Breast epithelium (tissue), 4 donors: ENCODE results near the gene OR1A2. TPM values are rescaled to one million over a fixed set of nuclear protein-coding genes. Genes with fewer than 3 reads are reported as not detected.
"Not testable (repeated sequence)": the region's sequence is repeated elsewhere in the genome, so short reads cannot be mapped to it uniquely, and the experiment has no call there.

ENCODE experiments used
- DNase-seq, 2 donors: peaks; one replicate each; pipeline ENCODE4 v3.0.0-alpha.2; 2019; ENCODE audit warnings: low spot score in 2 of 2
- H3K27ac ChIP-seq, 2 donors: fragments of 200-600 bp; sonication (generic) in 1 of 2; one replicate each; pipeline ENCODE4 v1.5.1; 2016 to 2019; ENCODE audit warnings: mild to moderate bottlenecking in 1 of 2
- H3K27me3 ChIP-seq, 2 donors: fragments of 200-600 bp; sonication (generic) in 1 of 2; one replicate each; pipeline versions ENCODE4 v1.5.1 to v1.6.0; 2017 to 2019; ENCODE audit warnings: control low read depth in 1 of 2, mild to moderate bottlenecking in 1 of 2
- H3K36me3 ChIP-seq: fragments of 200-600 bp; one replicate; pipeline ENCODE4 v1.5.1; 2019
- H3K4me1 ChIP-seq, 2 donors: fragments of 200-600 bp; sonication (generic); one replicate each; pipeline ENCODE4 v1.5.1; 2016 to 2019; ENCODE audit warnings: control low read depth in 1 of 2
- H3K4me3 ChIP-seq, 3 donors: fragments of 200-600 bp; sonication (generic); 1 replicate in 2 of 3; 2 replicates in 1 of 3; pipeline ENCODE4 v1.5.1; 2016 to 2019; ENCODE audit warnings: mild to moderate bottlenecking in 3 of 3, moderate library complexity in 2 of 3
- H3K9me3 ChIP-seq, 2 donors: fragments of 200-600 bp; sonication (generic) in 1 of 2; one replicate each; pipeline ENCODE4 v1.5.1; 2016 to 2019; ENCODE audit warnings: control low read depth in 1 of 2
- intact Hi-C: fragments of 100-400 bp; cut with DNase I; formaldehyde crosslinking; loops from one replicate; pipeline ENCODE4 v1.15.1; 2023; ENCODE audit warnings: low total_unique reads
- total RNA-seq, 3 donors: library from RNA; depleted of rRNA; stranded (reverse); fragments of >200 nt; gene quantifications; one replicate each; pipeline ENCODE4 v1.1.0, GENCODE V29; 2016

OR1A2 gene
- total RNA-seq, 3 donors from 2014 or later = not detected

GRCh38 chr17:3238685-3239084 is 41.4 kb downstream of the OR1A2 start:
- DNase-seq, intact Hi-C loops: not testable (repeated sequence)

DNA sequence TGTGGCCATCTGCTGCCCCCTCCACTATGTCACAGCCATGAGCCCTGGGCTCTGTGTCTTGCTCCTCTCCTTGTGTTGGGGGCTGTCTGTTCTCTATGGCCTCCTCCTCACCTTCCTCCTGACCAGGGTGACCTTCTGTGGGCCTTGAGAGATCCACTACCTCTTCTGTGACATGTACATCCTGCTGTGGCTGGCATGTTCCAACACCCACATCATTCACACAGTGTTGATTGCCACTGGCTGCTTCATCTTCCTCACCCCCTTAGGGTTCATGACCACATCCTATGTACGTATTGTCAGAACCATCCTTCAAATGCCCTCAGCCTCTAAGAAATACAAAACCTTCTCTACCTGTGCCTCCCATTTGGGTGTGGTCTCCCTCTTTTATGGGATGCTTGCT is 43.7 kb downstream of the OR1A2 start:
- DNase-seq, H3K4me3 ChIP-seq, H3K27me3 ChIP-seq, H3K27ac ChIP-seq, H3K36me3 ChIP-seq, H3K4me1 ChIP-seq, intact Hi-C loops, H3K9me3 ChIP-seq: not testable (repeated sequence)

More at GRCh38 chr17:3238685-3239084, 41.4 kb downstream of the OR1A2 start:
- H3K36me3 ChIP-seq, H3K4me3 ChIP-seq, H3K4me1 ChIP-seq, H3K9me3 ChIP-seq, H3K27ac ChIP-seq, H3K27me3 ChIP-seq: not testable (repeated sequence)

DNA sequence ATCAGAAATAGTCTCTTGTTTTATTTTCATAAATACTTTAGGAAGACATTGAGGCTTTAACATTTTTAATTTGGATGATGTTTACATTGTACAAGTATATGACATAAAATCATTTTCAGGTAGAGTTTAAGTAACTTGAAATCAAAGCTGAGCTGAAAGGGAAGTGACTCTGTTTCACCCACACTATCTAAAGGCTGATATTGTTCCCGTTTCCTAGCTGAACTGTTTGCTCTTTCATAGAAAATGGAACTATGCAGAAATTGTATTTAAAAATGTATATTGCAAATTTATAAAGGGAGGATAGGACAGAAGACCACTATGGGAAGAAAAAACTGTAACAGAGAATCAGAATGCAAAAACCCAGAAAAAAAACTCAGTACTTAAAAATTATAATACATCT is 47.5 kb downstream of the OR1A2 start:
- H3K27ac ChIP-seq, H3K27me3 ChIP-seq, H3K9me3 ChIP-seq, intact Hi-C loops, DNase-seq, H3K4me3 ChIP-seq, H3K4me1 ChIP-seq, H3K36me3 ChIP-seq: not testable (repeated sequence)

Other genes with a start within 250 kb of the OR1A2 start
- gene OR1D5, start 133.9 kb upstream of the OR1A2 start, total RNA-seq = not detected
- not detected for gene OR1D2, start 93.1 kb upstream of the OR1A2 start, total RNA-seq
- gene OR1G1, start 70.0 kb upstream of the OR1A2 start, total RNA-seq = not detected
- gene OR1A1, start 10.1 kb downstream of the OR1A2 start, total RNA-seq = not detected
- not detected for gene OR3A1, start 100.8 kb downstream of the OR1A2 start, total RNA-seq
- gene OR3A2, start 188.8 kb downstream of the OR1A2 start, total RNA-seq = not detected
- gene OR1E1, start 200.9 kb downstream of the OR1A2 start, total RNA-seq = not detected
- not detected for gene OR3A3, start 213.9 kb downstream of the OR1A2 start, total RNA-seq
- gene OR1E2, start 236.3 kb downstream of the OR1A2 start, total RNA-seq = not detected